Prostate gland (tissue), 2 donors: ENCODE data around the gene HECTD1. TPM values are rescaled to one million over a fixed set of nuclear protein-coding genes. Genes with fewer than 3 reads are reported as not detected.
"Not testable (repeated sequence)": the region's sequence is repeated elsewhere in the genome, so short reads cannot be mapped to it uniquely, and the experiment has no call there.

Experiments
- DNase-seq: peaks from one replicate; pipeline ENCODE4 v3.0.0-alpha.2; 2019; ENCODE audit warnings: low spot score
- H3K27ac ChIP-seq, 2 donors: fragments of 200-600 bp; sonication (generic); 2 replicates each; pipeline ENCODE4 v1.5.1; 2017 to 2019
- H3K27me3 ChIP-seq: fragments of 200-600 bp; sonication (generic); replicated peaks from 2 replicates; pipeline ENCODE4 v1.5.1; 2019; ENCODE audit not compliant: insufficient read depth
- H3K36me3 ChIP-seq, 2 donors: fragments of 200-600 bp; sonication (generic); 1 replicate in 1 of 2; 2 replicates in 1 of 2; pipeline versions ENCODE4 v1.5.1 to v1.8.1; 2017 to 2019
- H3K4me1 ChIP-seq: fragments of 200-600 bp; sonication (generic); replicated peaks from 2 replicates; pipeline ENCODE4 v1.5.1; 2019
- H3K4me3 ChIP-seq, 2 donors: fragments of 200-600 bp; sonication (generic); 2 replicates each; pipeline ENCODE4 v1.5.1; 2017 to 2019
- H3K9me3 ChIP-seq: fragments of 200-600 bp; sonication (generic); 2 replicates; pipeline ENCODE4 v1.5.1; 2017
- CTCF ChIP-seq, 4 experiments: fragments of 200-600 bp in 2 of 4; fragments of 450-650 bp in 2 of 4; sonication (generic) in 2 of 4; IDR thresholded peaks; 1 replicate in 3 of 4; 2 replicates in 1 of 4; pipeline ENCODE4 v1.5.1; 2016 to 2019; ENCODE audit warnings: antibody characterized with exemption in 4 of 4, mild to moderate bottlenecking in 2 of 4, moderate library complexity in 2 of 4
- POLR2A ChIP-seq: fragments of 450-650 bp; IDR thresholded peaks from one replicate; pipeline ENCODE4 v1.6.1; 2016; ENCODE audit warnings: antibody characterized with exemption, mild to moderate bottlenecking
- POLR2AphosphoS5 ChIP-seq: sonication (generic); formaldehyde crosslinking; IDR thresholded peaks from one replicate; pipeline ENCODE4 v1.6.1; 2017; ENCODE audit warnings: antibody characterized with exemption
- WGBS: methylation state at CpG from one replicate; pipeline ENCODE4 v1.1.5; 2018; 5-methylcytosine and 5-hydroxymethylcytosine counted together
- intact Hi-C: fragments of 100-400 bp; cut with DNase I; formaldehyde crosslinking; loops from one replicate; pipeline ENCODE4 v1.14.2; 2022
- total RNA-seq, 2 donors: library from RNA; depleted of rRNA; stranded (reverse); fragments of >200 nt; gene quantifications; one replicate each; pipeline ENCODE4 v1.1.0, GENCODE V29; 2016

The HECTD1 gene
- total RNA-seq, 2 donors from 2014 or later = 108 to 189 TPM

DNA sequence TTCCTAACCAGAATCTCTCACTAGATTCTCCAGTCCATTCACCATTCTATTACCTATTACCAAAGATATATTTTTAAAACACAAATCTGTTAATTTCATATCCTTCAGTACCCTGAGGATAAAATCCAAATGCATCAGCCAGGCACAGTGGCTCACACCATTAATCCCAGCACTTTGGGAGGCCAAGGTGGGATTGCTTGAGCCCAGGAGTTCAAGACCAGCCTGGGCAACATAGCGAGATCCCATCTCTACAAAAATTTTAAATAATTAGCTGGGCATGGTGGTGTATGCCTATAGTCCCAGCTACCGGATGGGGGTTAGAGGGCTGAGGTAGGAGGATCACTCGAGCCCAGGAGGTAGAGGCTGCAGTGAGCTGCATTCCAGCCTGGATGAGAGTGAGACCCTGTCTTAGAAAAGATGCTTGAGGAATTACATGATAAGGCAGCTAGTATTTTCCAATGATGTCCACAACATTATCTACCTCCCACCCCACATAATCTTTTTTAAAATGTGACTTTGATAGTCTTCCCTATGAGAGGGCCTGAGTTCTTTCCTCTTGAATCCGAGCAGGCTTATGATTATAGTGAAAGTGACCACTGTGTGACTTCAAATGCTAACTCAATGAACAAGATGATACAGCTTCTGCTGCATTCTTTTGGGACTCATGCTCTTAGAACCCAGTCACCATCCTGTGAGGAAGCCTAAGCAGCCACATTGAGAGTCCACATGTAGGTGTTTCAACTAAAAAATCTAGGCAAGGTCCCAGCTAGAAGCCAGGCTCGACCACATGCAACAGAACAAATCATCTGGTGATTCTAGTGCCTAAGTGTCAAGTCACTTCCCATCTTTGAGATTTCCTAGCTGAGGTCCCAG lies 18.0 kb downstream of the HECTD1 start:
- intact Hi-C loops = no loop called here
- no peak overlapping the region for H3K4me3 ChIP-seq
- TF ChIP-seq POLR2AphosphoS5 = no peak
- TF ChIP-seq CTCF (IDR thresholded peaks at IDR 0.05) = no peak
- 98% methylated on average over 5 of the region's 5 CpGs for WGBS
- no peaks in the 10 kb centered on the region for H3K4me1 ChIP-seq
- no peaks in the 10 kb centered on the region for H3K27me3 ChIP-seq
- H3K27ac ChIP-seq = no peak overlapping the region
- H3K9me3 ChIP-seq = no peaks in the 10 kb centered on the region
- no peaks in the 10 kb centered on the region for H3K36me3 ChIP-seq
- no peak for DNase-seq

- no peak overlapping the region for H3K27ac ChIP-seq
- DNase-seq = no peak
- TF ChIP-seq POLR2A (no peak), CTCF (IDR thresholded peaks at IDR 0.05) (no peak), POLR2AphosphoS5 (no peak)
- H3K36me3 ChIP-seq = no peaks in the 10 kb centered on the region
- H3K27me3 ChIP-seq = no peaks in the 10 kb centered on the region
- H3K9me3 ChIP-seq = no peaks in the 10 kb centered on the region
- H3K4me3 ChIP-seq = no peak overlapping the region
- no peaks in the 10 kb centered on the region for H3K4me1 ChIP-seq
- intact Hi-C loops = no loop called here
- WGBS = 100% methylated on average over 1 of the region's 1 CpG
Measured at GRCh38 chr14:31188744-31189143, 18.8 kb downstream of the HECTD1 start.

GRCh38 chr14:31182016-31182415 lies 25.6 kb downstream of the HECTD1 start:
- H3K36me3 ChIP-seq, H3K4me3 ChIP-seq, H3K4me1 ChIP-seq, H3K27me3 ChIP-seq, H3K9me3 ChIP-seq, DNase-seq, H3K27ac ChIP-seq, intact Hi-C loops: not testable (repeated sequence)
- 98% methylated on average over 6 of the region's 6 CpGs for WGBS

- intact Hi-C loops = no loop called here
- WGBS = 83% methylated on average over 3 of the region's 3 CpGs
Measured at GRCh38 chr14:31181271-31181670, 26.3 kb downstream of the HECTD1 start.

More at GRCh38 chr14:31181271-31181670, 26.3 kb downstream of the HECTD1 start:
- no peaks in the 10 kb centered on the region for H3K36me3 ChIP-seq
- no peaks in the 10 kb centered on the region for H3K4me1 ChIP-seq
- TF ChIP-seq CTCF (IDR thresholded peaks at IDR 0.05) (no peak), POLR2AphosphoS5 (no peak), POLR2A (no peak)
- H3K4me3 ChIP-seq = no peak overlapping the region
- no peak for DNase-seq
- no peaks in the 10 kb centered on the region for H3K9me3 ChIP-seq
- H3K27me3 ChIP-seq = no peaks in the 10 kb centered on the region
- no peak overlapping the region for H3K27ac ChIP-seq
